Posterior cingulate gyrus (tissue), 11 donors: Measurements from ENCODE around the gene NOP9.
"Not testable (repeated sequence)": the region's sequence is repeated elsewhere in the genome, so short reads cannot be mapped to it uniquely, and the experiment has no call there.

ENCODE experiments used
- DNase-seq, 10 donors: peaks; one replicate each; pipeline versions ENCODE4 v3.0.0 to v3.0.0-alpha.2; 2020 to 2021; ENCODE audit warnings: mixed read lengths in 3 of 10
- intact Hi-C: fragments of 100-400 bp; cut with DNase I; formaldehyde crosslinking; loops from one replicate; pipeline ENCODE4 v1.15.1; 2023

NOP9 gene

DNA sequence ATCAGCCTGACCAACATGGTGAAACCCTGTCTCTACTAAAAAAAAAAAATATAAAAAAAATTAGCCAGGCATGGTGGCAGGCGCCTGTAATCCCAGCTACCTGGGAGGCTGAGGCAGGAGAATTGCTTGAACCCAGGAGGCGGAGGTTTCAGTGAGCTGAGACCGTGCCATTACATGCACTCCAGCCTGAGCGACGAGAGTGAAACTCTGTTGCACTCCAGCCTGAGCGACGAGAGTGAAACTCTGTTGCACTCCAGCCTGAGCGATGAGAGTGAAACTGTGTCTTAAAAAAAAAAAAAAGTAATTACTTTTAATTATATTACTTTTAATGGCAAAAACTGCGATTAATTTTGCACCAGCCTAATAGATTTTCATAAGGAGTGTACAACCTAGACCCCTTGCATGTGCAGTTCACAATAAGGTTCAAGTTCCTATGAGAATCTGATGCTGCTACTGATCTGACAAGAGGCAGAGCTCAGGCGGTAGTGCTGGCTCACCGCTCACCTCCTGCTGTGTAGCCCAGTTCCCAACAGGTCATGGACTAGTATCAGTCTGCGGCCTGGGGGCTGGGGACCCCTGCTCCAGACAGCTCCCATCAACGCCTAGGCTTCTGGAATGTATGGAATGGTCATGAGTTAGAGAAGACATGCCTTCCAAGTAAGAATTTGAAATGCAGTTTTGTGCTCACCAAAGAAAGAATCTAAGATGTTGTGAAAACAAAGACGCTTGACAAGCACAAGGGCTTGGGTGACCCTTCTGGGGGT, 21.7 kb downstream of the NOP9 start:
- DNase-seq = peak in 2 of 10 donors; percentile 41 to 46
- intact Hi-C loops = no loop called here

DNA sequence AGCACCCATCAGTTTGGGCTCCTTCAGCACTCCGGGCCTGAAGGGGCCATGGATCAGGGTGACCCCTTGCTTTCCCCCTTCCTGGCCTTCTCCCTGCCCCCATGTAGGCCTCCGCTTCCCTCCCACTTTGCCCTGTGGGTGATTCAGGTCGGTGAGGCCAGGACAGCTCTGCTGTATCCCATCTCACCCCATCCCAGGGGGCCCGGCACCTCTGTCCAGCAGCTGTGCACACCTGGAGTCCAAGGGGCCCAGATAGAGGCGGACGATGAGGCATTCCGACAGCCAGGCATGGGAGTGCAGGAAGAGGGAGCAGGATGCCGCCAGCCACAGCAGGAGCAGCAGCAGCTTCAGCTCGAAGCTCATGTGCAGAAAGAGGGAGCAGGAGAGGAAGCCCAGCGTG, 23.0 kb downstream of the NOP9 start:
- peak in 2 of 10 donors; percentile 40 to 58 for DNase-seq
- intact Hi-C loops = no loop called here

DNA sequence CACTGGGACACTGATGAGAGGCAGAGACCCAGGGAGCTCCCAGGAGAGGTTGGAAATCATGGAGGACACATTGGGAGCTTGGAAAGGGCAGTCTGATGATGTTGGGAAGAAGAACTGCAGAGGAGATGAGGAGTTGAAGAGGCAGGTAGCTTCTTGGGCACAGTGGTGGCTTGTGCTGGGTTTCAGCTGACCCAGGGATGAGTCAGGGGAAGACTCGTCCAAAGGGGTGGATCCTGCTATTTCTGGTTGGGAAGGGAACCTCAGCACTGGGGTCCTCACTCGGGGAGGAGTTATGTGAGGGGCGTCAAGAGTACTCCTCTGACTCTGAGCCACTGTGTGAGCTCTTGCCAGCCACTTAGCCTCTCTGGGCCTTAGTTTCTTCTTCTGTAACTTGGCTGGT, 23.7 kb downstream of the NOP9 start:
- intact Hi-C loops = no loop called here
- DNase-seq = peak in 2 of 10 donors; percentile 10 to 24

DNA sequence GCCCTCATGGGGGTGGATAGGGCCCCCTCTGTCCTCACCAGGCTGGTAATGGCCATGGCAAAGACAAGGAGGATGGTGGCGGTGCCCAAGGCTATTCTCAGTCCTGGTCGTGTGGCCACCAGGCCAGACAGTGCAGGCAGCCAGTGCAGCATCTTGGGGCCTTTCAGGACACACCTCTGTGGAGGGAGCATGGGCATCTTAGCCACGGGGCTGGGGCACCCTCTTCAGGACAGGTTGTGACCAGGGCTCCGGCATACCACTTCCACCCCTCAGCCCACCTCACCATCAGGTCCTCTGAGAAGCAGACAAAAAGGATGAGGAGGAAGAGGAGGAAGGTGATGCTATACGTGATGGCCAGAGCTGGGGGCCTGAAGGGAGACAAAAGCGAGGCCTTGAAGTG, 24.4 kb downstream of the NOP9 start:
- DNase-seq = peak in 2 of 10 donors; percentile 69 to 74
- intact Hi-C loops = no loop called here

DNA sequence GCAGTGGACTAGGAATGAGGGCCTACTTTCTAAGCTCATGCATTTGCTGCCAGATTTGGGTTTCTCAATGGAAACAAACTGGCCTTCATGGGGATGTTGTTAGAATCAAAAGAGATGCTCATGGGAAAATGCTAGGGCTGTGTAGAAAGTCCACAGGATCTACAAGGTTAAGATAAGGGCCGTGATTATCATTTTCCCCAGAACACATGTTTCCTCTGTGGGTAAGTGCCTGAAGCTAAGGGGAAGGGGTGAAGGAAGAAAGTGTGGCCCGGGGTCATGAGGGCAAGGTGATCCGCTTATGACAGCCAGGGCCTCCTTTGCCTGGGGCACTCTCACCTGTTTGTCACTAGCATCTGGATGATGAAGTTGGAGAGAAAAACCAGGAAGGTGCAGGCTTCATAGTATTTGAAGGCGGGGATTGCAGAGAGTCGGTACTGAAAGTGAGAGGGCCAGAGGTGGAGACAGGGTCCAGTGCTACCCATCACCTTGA, 25.4 kb downstream of the NOP9 start:
- peak in 2 of 10 donors; percentile 14 to 33 for DNase-seq
- intact Hi-C loops = no loop called here

DNA sequence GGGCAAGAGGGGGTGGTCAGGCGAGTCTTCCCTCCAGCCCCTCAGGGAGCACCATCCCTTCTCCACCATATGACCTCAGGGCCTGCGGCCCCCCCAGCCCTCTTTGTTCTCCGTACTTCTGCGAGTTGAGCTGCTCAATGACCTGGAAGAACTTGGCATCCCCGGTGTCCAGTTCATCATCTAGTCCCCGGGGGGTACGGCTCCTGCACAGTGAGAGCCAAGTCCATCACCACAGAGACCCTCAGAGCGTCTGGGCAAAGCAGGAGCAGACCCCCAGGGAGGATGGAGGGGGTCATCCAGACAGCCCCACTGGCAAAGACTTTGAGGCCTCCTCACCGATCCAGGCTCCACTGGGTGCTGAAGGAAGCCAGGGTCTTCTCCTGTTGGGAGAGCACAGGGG, 26.3 kb downstream of the NOP9 start:
- DNase-seq = peak in 2 of 10 donors; percentile 17 to 62
- intact Hi-C loops = no loop called here

DNA sequence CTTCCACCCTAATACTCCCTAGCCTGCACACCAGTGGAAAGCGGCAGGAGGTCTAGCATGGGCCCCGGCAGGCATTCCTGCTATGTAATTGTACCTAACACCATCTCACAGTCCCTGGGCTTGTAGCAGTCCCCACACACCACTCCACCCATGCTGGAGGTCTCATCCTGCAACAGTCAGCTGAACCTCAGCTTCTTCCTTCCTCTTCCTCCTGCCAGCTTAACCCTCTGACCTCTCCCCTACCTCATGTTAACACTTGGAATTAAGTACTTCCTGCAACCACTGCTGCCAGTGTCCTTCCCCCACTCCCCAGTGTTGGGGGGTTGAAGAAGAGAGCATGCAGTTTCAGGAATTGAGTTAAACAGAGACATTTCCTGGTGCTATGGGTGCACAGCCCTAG, 27.7 kb downstream of the NOP9 start:
- intact Hi-C loops = no loop called here
- peak in 2 of 10 donors; percentile 65 to 68 for DNase-seq

DNA sequence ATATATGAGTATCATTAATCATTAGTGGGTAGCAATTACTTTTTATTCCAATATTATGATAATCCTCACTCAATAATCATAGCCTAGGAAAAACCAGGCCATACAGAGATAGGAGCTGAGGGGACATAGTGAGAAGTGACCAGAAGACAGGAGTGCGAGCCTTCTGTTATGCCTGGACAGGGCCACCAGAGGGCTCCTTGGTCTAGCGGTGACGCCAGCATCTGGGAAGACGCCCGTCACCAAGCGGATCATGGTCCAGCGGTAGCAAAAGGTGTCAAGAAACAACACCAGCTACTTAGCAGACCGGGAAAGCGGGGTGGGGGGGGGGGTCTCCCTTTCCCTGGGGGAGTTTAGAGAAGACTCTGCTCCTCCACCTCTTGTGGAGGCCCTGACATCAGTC, 28.3 kb downstream of the NOP9 start:
- intact Hi-C loops = not testable (repeated sequence)

DNA sequence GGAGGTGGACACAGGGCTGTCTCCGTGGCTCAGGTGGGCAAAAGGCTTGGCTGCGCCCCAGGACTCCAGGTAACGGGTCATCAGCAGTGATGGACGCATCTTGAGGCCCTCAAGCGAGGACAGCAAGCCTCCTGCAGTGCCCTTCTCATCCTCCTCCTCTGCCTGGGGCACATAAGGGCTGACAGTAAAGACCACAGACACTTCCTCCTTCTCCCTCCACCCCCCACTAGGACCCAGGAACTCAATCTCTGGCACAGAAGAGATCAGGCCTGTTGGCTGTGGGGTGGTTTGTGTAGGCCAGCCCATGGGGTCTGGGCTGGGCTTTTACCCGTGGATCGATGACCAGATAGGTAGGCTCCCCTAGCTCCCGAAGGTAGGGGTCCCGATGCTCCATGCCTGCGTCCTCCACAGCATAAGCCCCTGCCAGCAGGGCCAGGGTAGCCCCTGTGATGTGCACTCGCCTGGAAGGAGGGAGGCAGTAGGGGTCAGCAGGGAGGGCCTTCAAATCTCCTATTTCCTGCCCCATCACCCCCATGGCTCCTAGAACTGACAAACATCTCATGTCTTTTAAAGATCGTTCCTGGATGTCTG, 29.5 kb downstream of the NOP9 start:
- intact Hi-C loops = no loop called here
- DNase-seq = peak in 2 of 10 donors; percentile 42 to 61

More for the DNA sequence above, 28.3 kb downstream of the NOP9 start:
- DNase-seq = peak in 9 of 10 donors; percentile 54 to 94 (median 63)

DNA sequence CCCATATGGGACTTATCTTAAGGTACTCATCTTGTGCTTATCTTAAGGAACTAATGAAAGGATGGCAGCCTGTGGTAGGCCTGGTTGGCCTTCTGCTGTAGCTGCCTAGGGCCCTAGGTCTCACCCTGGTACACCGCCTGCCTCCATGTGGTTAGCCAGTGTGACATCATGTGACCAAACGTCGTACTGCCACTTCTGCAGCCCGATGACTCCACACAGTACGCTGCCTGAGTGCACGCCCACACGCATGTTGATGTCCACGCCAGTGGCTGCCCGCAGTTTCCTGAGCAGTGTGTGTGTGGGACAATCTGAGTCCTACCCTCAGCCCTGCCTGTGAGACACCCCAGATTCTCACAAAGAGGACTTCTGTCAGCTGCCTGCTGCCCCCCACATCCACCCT, 30.1 kb downstream of the NOP9 start:
- DNase-seq = peak in 2 of 10 donors; percentile 77 to 82
- intact Hi-C loops = no loop called here

DNA sequence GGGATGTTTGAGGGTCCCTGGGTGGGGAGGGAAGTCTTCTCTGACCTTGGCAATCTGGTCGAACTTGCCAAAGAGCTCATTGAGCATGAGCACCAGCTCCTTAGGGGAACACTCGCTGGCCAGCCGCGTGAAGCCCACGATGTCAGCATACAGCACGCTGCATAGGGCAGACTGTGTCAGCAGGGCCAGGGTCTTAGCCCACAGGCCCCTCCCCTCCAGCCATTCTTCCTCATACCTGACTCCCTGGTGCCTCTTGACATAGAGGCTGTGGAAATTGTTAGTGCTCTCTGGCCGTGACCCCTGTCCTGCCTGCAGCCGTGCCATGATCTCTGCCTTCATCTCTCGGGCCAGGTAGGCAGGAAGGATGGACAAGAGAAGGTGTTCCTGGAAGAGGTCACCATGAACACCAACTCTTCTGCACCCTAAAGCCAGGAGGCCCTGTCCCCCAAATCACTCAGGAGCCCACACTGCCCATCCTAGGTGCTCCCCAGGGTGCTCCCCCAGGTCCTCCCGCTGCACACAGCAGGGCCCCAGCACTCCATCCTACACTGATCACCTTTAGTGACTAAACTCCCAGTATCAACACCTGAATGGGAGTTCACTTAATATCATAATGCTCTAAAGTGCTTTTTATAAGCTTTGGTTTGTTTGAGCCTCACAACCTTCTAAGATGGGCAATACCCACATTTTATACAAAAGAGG, 31.5 kb downstream of the NOP9 start:
- intact Hi-C loops = no loop called here
- peak in 2 of 10 donors; percentile 51 to 64 for DNase-seq

DNA sequence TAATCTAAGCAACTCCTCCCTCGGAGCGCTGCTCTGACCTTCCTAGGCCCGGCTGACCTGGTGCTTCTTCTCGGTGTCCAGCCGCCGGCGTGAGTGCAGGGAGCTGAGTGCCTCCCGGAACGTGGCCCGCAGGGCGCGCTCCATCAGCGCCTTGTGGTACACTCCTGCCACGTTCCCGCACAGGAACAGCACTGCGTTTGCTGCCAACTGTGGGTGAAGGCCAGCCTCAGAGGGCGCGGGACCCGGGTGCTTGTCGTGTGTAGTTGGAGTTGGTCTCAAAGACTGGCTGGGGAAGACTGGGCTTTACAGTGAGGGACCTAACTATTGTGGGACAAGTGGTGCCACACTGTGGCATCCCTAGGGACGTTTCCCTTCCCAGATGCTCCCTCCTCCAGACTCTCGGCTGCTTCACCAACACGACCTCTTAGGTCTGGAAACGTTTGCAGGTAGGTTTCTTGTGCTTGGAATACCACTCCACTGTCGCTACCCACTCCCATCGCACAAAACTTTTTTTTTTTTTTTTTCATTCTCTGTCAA, 32.1 kb downstream of the NOP9 start:
- intact Hi-C loops = loop anchor here (1.0 kb wide), 1 partner anchor 105 kb away; no protein-coding TSS in a partner anchor
- DNase-seq = peak in 2 of 10 donors; percentile 63 to 82

DNA sequence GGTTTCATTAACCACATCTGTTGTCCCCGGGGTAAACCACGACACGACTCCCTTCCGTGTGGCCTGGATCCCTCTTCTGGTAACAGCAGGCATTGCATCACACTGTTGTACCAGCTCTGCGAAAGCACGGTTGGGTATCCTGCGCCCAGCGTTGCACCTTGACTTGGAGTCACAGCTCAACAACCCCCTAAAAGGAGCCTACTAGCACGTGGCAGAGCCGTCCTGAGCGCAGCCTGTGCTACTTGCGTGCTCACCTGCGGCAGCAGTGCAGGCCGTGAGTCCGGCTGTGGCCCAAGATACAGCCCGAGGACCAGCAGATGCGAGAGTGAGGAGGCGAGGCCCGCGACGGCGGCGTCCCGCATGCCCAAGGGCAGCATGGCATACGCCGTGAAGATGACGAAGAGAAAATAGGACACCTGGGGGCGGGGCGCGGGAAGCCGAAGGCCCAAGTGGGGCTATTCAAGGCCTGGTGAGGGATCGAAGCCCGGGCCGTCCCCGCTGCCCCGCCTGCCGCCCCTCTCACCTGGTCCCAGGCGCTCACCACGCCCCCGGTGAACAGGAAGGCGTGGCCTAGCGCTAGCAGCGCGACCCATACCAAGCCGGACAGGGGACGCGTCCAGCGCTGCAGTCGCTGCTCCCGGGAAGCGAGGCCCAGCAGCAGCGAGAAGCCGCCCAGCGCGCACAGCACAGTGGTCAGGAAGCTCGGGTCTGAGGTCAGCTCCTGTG, 32.8 kb downstream of the NOP9 start:
- peak in 7 of 10 donors; percentile 57 to 90 (median 66) for DNase-seq
- intact Hi-C loops = loop anchor here (1.0 kb wide), 1 partner anchor 104 kb away; no protein-coding TSS in a partner anchor

DNA sequence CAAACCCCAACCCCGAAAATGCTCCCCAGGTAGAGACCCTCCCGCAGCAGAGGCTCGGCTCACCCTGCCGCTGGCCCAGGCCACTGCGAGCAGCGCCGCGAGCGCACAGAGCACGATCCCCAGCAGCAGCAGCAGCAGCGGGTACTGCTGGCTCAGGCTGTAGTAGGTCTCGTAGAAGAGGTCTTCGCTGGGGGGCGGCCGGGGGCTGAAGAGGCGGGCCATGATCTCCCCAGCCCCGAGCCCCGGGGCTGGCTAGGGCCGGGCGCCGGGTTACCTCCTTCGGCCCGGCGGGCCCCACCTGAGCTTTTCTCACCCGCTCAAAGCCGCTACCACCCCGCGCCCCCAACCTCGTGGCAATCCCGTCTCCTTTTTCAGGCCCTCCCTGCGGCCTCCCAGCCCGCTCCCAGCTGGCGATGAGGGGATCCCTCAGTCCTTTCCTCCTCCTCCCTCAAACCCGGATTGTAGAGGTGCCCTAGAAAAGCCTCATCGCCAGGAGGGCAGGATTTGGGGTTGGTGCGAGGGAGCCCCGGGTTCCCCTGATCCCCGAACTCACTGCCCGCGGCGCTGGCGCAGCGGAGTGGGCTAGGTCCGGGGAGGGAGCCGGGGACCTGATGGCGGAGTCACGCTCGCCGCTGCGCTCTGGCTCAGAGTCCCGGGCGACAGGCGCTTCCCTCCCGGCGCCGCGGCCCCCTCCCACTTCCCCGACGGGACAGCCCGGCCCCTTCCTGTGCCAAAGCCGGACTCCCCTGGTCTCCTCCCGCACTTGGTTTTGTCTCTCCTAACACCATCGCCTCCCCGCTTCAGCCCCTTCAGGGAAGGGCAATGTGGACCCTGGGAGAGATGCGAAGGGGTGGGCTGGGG, 35.0 kb downstream of the NOP9 start, which contains the start of gene ADCY4:
TSS of gene ADCY4 (minus strand) at position 641 of the 861 bp plus-strand sequence. CDS start at position 222, 419 bp downstream.
- intact Hi-C loops = no loop called here
- DNase-seq = peak in 2 of 10 donors; percentile 76 to 78

DNA sequence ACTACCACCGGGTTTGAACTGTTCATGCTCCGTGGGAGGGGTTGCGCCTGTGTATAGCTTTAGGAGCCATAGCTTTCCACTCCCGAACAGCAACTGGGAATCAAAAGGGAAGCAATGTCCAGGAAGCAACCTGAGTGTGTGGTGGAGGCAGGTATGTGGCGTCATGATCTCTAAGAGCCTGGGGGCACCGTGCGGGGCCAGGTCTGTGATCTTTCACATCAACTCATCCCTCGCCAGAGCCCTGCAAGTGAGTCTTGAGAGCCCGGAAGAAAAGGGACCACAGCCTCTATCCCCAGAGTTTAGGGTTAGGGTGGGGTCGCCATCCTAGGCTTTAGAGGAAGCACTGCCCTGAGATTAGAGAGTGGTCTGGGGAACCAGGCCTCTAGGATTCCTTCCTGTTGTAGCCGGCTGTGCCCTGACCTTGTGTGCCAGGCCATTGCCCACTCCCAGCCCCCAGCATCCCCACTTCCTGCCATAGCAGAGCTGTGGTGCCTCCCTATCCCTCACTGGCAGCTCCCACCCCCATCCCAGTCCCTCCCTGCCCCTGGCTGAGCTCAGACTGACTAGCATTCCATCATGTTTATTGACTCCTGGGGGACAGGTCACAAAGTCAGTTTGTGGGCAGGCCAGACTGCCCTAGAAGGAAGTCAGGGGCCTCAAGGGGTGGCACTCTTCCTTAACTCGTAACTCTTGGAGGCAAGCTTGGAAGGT, 36.0 kb downstream of the NOP9 start:
- intact Hi-C loops = no loop called here
- DNase-seq = peak in 2 of 10 donors; percentile 12 to 52

DNA sequence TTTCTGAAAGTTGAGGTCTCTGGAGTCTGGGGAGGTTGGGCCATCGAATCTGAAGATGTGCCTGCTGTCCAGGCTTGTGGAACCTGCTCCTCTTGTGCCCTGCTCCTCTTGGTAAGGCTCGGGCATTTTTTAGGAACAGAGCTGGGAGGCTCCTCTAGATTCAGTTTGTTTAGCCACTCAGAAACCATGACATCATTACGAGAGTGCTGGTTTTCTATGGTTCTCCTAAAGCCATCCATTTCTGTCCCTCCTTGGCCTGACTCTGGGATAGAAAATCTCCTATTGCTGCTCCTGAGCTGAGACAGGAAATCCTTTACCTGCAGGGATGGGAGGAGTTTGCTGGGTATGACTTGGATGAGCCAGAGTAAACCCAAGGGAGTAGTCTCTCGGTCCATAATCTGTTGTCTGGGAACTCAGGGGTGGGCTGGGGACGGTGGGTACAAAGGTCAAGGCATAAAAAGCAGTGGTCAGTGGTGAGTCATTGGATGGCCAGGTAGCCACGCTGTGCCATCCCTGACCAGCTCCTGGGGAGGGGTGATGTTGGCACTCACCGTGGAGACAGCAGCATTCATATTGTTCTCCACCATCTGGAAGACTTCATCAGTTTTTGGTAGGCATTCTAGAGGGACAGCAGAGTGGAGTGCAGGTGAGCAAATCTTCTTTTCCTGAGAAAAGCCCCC, 37.6 kb downstream of the NOP9 start:
- DNase-seq = no peak
- intact Hi-C loops = no loop called here

DNA sequence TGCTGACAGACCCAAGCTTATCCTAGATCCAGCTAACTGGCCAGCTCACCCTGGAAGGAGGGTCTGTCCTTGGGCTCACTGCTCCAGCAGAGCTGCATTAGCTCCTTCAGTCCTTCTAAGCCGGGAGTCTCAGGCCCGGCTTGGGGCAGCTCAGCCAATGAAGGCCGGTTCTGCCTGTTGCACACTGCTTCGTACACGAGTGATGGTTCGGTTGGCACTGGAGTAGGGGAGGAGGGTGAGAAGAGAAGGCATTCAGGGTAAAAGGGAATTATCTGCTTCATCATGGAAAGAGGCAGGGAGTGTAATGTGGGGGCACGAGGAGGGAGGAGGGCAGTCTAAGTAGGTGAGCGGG, 38.1 kb downstream of the NOP9 start:
- DNase-seq = peak in 1 of 10 donors; percentile 74
- intact Hi-C loops = no loop called here

DNA sequence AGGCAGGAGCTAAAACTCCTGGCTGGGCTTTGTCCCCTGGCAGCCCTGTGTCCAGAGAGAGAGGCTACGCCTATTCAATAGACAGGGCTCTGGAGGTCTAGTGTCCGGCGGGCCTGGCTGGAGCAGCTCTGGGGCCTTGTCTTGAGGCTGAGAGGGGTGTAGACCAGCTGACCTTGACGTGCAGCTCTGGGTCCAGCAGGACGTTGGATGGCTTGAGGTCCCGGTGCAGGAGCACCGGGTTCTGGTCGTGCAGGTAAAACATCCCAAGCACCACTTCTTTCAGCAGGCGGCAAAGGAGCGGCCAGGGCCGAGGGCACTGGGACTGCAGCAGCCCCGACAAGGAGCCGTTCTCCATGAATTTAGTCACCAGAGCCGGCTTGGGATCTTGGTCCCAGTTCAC, 39.2 kb downstream of the NOP9 start:
- intact Hi-C loops = no loop called here
- DNase-seq = peak in 1 of 10 donors; percentile 76
